HG03025 (cell line): ENCODE results near the gene ROCK2.
"Not testable (repeated sequence)": the region's sequence is repeated elsewhere in the genome, so short reads cannot be mapped to it uniquely, and the experiment has no call there.

Experiments used
- ATAC-seq: cut with Tn5 transposase; IDR thresholded peaks from one replicate; pipeline ENCODE4 v1.9.1; 2021; ENCODE audit warnings: mild to moderate bottlenecking, moderate library complexity; ENCODE audit not compliant: unreplicated experiment, low FRiP score

Gene ROCK2

GRCh38 chr2:11343368-11343649 lies 1.1 kb downstream of the ROCK2 start:
- ATAC-seq = no peak

GRCh38 chr2:11342551-11343367 lies 1.7 kb downstream of the ROCK2 start:
- no peak for ATAC-seq

- ATAC-seq = no peak
Measured at GRCh38 chr2:11340717-11341116, 3.7 kb downstream of the ROCK2 start.

GRCh38 chr2:11339508-11340083 lies 4.8 kb downstream of the ROCK2 start:
- ATAC-seq = no peak

GRCh38 chr2:11338580-11338979 lies 5.9 kb downstream of the ROCK2 start:
- no peak for ATAC-seq

- ATAC-seq = no peak
Measured at GRCh38 chr2:11337909-11338308, 6.5 kb downstream of the ROCK2 start.

- ATAC-seq = no peak
Measured at GRCh38 chr2:11336189-11336588, 8.2 kb downstream of the ROCK2 start.

GRCh38 chr2:11333427-11334183 lies 10.8 kb downstream of the ROCK2 start:
- ATAC-seq = no peak

- ATAC-seq = no peak
Measured at GRCh38 chr2:11332596-11332995, 11.8 kb downstream of the ROCK2 start.

GRCh38 chr2:11330457-11331142 lies 13.8 kb downstream of the ROCK2 start:
- no peak for ATAC-seq

- ATAC-seq = no peak
Measured at GRCh38 chr2:11329776-11330175, 14.7 kb downstream of the ROCK2 start.

GRCh38 chr2:11328522-11328921 lies 15.9 kb downstream of the ROCK2 start:
- not testable (repeated sequence) for ATAC-seq

- no peak for ATAC-seq
Measured at GRCh38 chr2:11327871-11328270, 16.6 kb downstream of the ROCK2 start.

- no peak for ATAC-seq
Measured at GRCh38 chr2:11326677-11327211, 17.7 kb downstream of the ROCK2 start.

GRCh38 chr2:11325961-11326676 lies 18.3 kb downstream of the ROCK2 start:
- no peak for ATAC-seq

GRCh38 chr2:11321847-11322246 lies 22.6 kb downstream of the ROCK2 start:
- ATAC-seq = no peak

- ATAC-seq = no peak
Measured at GRCh38 chr2:11320698-11321492, 23.5 kb downstream of the ROCK2 start.

GRCh38 chr2:11319939-11320338 lies 24.5 kb downstream of the ROCK2 start:
- no peak for ATAC-seq

- no peak for ATAC-seq
Measured at GRCh38 chr2:11315074-11315705, 29.2 kb downstream of the ROCK2 start.
